GM12878 (cell line): ENCODE data around the gene TWF1. TPM values are rescaled to one million over a fixed set of nuclear protein-coding genes. Genes with fewer than 3 reads are reported as not detected.
A peak's percentile ranks its signal among the peaks of the same experiment; 100 is the strongest.

ENCODE experiments used
- ATAC-seq: fragments of 200-7000 bp; cut with Tn5 transposase; 3 replicates; pipeline ENCODE4 v1.9.1; 2020; ENCODE audit warnings: mild to moderate bottlenecking, moderate library complexity
- BruUV-seq: library from RNA; stranded (reverse); fragments of 400-500 nt; replicated peaks from 2 replicates; lab custom pipeline; 2021; lab: Mats Ljungman, UMichigan
- CTCF ChIA-PET: fragments of 300-600 bp; sonication (Branson Sonifier 250); formaldehyde crosslinking; extraction: SDS; loops from one replicate; lab custom pipeline; 2021; ENCODE audit warnings: inconsistent platforms; lab: Yijun Ruan, JAX
- POLR2A ChIA-PET: fragments of 350-600 bp; formaldehyde crosslinking; extraction: SDS; loops from one replicate; lab custom pipeline; 2021; ENCODE audit warnings: inconsistent platforms; lab: Charles Lee
- RAD21 ChIA-PET: fragments of 300-600 bp; sonication (Branson Sonifier 250); formaldehyde crosslinking; loops from one replicate; lab custom pipeline; 2023; ENCODE audit warnings: antibody characterized with exemption; ENCODE audit not compliant: unreplicated experiment; lab: Charles Lee
- SMC1A ChIA-PET: fragments of 300-600 bp; sonication (Branson Sonifier 250); formaldehyde crosslinking; loops from one replicate; lab custom pipeline; 2023; ENCODE audit not compliant: unreplicated experiment, uncharacterized antibody; lab: Charles Lee
- DNase-seq: peaks from one replicate; pipeline ENCODE4 v3.0.0-alpha.2; 2011; ENCODE audit warnings: low read depth, low spot score
- FAIRE-seq: peaks from 3 replicates; lab custom pipeline; 2011; peaks lifted over from hg19 to GRCh38; lab: Jason Lieb, UNC
- H2AFZ ChIP-seq: 2 replicates; pipeline ENCODE4 v1.6.0; 2011; ENCODE audit warnings: low read depth, low read length, control low read depth; ENCODE audit not compliant: control insufficient read depth
- H3K27ac ChIP-seq: 2 replicates; pipeline ENCODE4 v1.5.1; 2011; ENCODE audit warnings: control low read depth; ENCODE audit not compliant: control insufficient read depth, insufficient read depth
- H3K27me3 ChIP-seq, 2 experiments: replicated peaks in 1 of 2; 2 replicates each; pipeline versions ENCODE4 v1.6.0 to v1.6.1; 2011; ENCODE audit warnings: low read length in 1 of 2; ENCODE audit not compliant: control insufficient read depth in 2 of 2, insufficient read depth in 2 of 2
- H3K36me3 ChIP-seq, 2 experiments: 2 replicates each; pipeline ENCODE4 v1.5.1; 2011; ENCODE audit warnings: low read length in 1 of 2; ENCODE audit not compliant: control insufficient read depth in 2 of 2, insufficient read depth in 2 of 2
- H3K4me1 ChIP-seq: 2 replicates; pipeline ENCODE4 v1.6.1; 2011; ENCODE audit warnings: mild to moderate bottlenecking, low read length, moderate library complexity, mixed read lengths; ENCODE audit not compliant: control insufficient read depth, insufficient read depth
- H3K4me2 ChIP-seq: 2 replicates; pipeline ENCODE4 v1.6.0; 2011; ENCODE audit warnings: control low read depth; ENCODE audit not compliant: control insufficient read depth, insufficient read depth
- H3K4me3 ChIP-seq: fragments of 200-600 bp; sonication (generic); 2 replicates; pipeline ENCODE4 v1.5.1; 2016
- H3K79me2 ChIP-seq: 2 replicates; pipeline ENCODE4 v1.6.0; 2011; ENCODE audit warnings: low read length; ENCODE audit not compliant: control insufficient read depth, insufficient read depth
- H3K9ac ChIP-seq: 2 replicates; pipeline ENCODE4 v1.8.0; 2011; ENCODE audit warnings: low read length, control low read depth, mixed read lengths; ENCODE audit not compliant: control insufficient read depth, insufficient read depth
- H3K9me3 ChIP-seq: replicated peaks from 3 replicates; pipeline ENCODE4 v1.5.1; 2011; ENCODE audit warnings: mild to moderate bottlenecking, low read length; ENCODE audit not compliant: control insufficient read depth, insufficient read depth
- H4K20me1 ChIP-seq: 2 replicates; pipeline ENCODE4 v1.6.0; 2011; ENCODE audit not compliant: control insufficient read depth, insufficient read depth
- CEBPB ChIP-seq, 2 experiments: fragments of 150-350 bp in 1 of 2; IDR thresholded peaks; 2 replicates each; pipeline ENCODE4 v1.6.1; 2012 to 2014; ENCODE audit warnings: low read depth in 2 of 2, low read length in 2 of 2, borderline replicate concordance in 1 of 2, inconsistent platforms in 1 of 2
- DPF2 ChIP-seq: fragments of 450-650 bp; IDR thresholded peaks from 2 replicates; pipeline ENCODE4 v1.6.1; 2017; ENCODE audit warnings: mild to moderate bottlenecking
- EED ChIP-seq: sonication (generic); IDR thresholded peaks from 2 replicates; pipeline ENCODE4 v1.6.1; 2016; ENCODE audit warnings: antibody characterized with exemption, low read depth
- MEF2A ChIP-seq: IDR thresholded peaks from 2 replicates; pipeline ENCODE4 v1.6.1; 2011; ENCODE audit warnings: low read depth, mild to moderate bottlenecking, low read length, moderate library complexity; ENCODE audit not compliant: insufficient read depth
- MXI1 ChIP-seq: fragments of 150-350 bp; IDR thresholded peaks from 2 replicates; pipeline ENCODE4 v1.6.1; 2011; ENCODE audit warnings: low read depth, mild to moderate bottlenecking, inconsistent platforms, low read length, improper control_type of control experiment
- NFYB ChIP-seq: IDR thresholded peaks from 2 replicates; pipeline ENCODE4 v1.6.1; 2011; ENCODE audit warnings: low read depth, mild to moderate bottlenecking, low read length, improper control_type of control experiment, moderate library complexity; ENCODE audit not compliant: insufficient read depth
- POLR2AphosphoS2 ChIP-seq: IDR thresholded peaks from 2 replicates; pipeline ENCODE4 v1.6.1; 2011; ENCODE audit warnings: low read depth, mild to moderate bottlenecking, low read length, improper control_type of control experiment, moderate library complexity
- SIN3A ChIP-seq: IDR thresholded peaks from 2 replicates; pipeline ENCODE4 v1.6.1; 2012; ENCODE audit warnings: low read depth, low read length, improper control_type of control experiment
- SIX5 ChIP-seq: IDR thresholded peaks from 2 replicates; pipeline ENCODE4 v1.6.1; 2011; ENCODE audit warnings: mild to moderate bottlenecking, low read depth, low read length, moderate library complexity; ENCODE audit not compliant: severe bottlenecking
- SMAD5 ChIP-seq: IDR thresholded peaks from 2 replicates; pipeline ENCODE4 v1.6.1; 2016; ENCODE audit warnings: antibody characterized with exemption, low read depth
- SMC3 ChIP-seq: IDR thresholded peaks from 2 replicates; pipeline ENCODE4 v1.6.1; 2011; ENCODE audit warnings: low read length, improper control_type of control experiment, borderline replicate concordance
- SRF ChIP-seq, 2 experiments: IDR thresholded peaks; 2 replicates each; pipeline ENCODE4 v1.6.1; 2011; ENCODE audit warnings: low read depth in 2 of 2, low read length in 2 of 2, mild to moderate bottlenecking in 1 of 2, moderate library complexity in 1 of 2
- TAF1 ChIP-seq: IDR thresholded peaks from 2 replicates; pipeline ENCODE4 v1.6.1; 2011; ENCODE audit warnings: mild to moderate bottlenecking, low read depth, low read length, borderline replicate concordance
- TCF7 ChIP-seq: IDR thresholded peaks from 2 replicates; pipeline ENCODE4 v1.6.1; 2014; ENCODE audit warnings: antibody characterized with exemption, borderline replicate concordance
- YY1 ChIP-seq: IDR thresholded peaks from 2 replicates; pipeline ENCODE4 v1.6.1; 2011; ENCODE audit warnings: low read depth, mild to moderate bottlenecking, low read length
- WGBS: methylation state at CpG from one replicate; pipeline ENCODE4 v1.1.6; 2016; ENCODE audit warnings: low lambda C conversion rate; ENCODE audit not compliant: insufficient replicate concordance, insufficient coverage; ENCODE audit errors: missing lambda C conversion rate; 5-methylcytosine and 5-hydroxymethylcytosine counted together
- in situ Hi-C: fragments of 300-500 bp; cut with MboI; formaldehyde crosslinking; loops from 9 replicates; pipeline ENCODE4 v1.14.3; 2018; ENCODE audit warnings: mixed read lengths
- intact Hi-C: fragments of 100-400 bp; cut with micrococcal nuclease; formaldehyde crosslinking; loops from one replicate; pipeline ENCODE4 v1.14.2; 2022; ENCODE audit not compliant: unreplicated experiment
- polyA plus RNA-seq, 11 experiments: library from polyadenylated mRNA; depleted of rRNA in 4 of 11; unstranded in 6 of 11; stranded (reverse) in 5 of 11; fragments of >200 nt; fragmentation: Nextera tagmentation in 4 of 11; fragmentation: Illumina TruSeq in 1 of 11; extraction: Ambion mirVana in 4 of 11; extraction: Trizol in 1 of 11; gene quantifications; 1 replicate in 1 of 11; 2 replicates in 10 of 11; pipeline versions ENCODE4 v1.2.1 to v1.2.3, GENCODE V29; 2011 to 2016; ENCODE audit warnings: inconsistent platforms in 2 of 11, missing spikeins in 2 of 11, low read depth in 1 of 11
- total RNA-seq, 4 experiments: library from RNA; depleted of rRNA in 3 of 4; stranded (reverse); fragments of >200 nt in 3 of 4; fragmentation: Illumina TruSeq in 1 of 4; extraction: Trizol in 1 of 4; gene quantifications; 2 replicates each; pipeline versions ENCODE4 v1.2.1 to v1.2.3, GENCODE V29; 2013 to 2021
- TF ChIP-seq, protein P1 (sequence below): fragments of 450-650 bp; conservative IDR thresholded peaks from 2 replicates; pipeline ENCODE4 v1.6.1; 2017; ENCODE audit warnings: mild to moderate bottlenecking, moderate library complexity

Gene TWF1
- total and polyA plus RNA-seq, 10 of the 15 experiments (the other 5 are each of a cell fraction or from before 2014, with no cell fraction given), result 8.7 to 23.5 (median 18.4) TPM

DNA sequence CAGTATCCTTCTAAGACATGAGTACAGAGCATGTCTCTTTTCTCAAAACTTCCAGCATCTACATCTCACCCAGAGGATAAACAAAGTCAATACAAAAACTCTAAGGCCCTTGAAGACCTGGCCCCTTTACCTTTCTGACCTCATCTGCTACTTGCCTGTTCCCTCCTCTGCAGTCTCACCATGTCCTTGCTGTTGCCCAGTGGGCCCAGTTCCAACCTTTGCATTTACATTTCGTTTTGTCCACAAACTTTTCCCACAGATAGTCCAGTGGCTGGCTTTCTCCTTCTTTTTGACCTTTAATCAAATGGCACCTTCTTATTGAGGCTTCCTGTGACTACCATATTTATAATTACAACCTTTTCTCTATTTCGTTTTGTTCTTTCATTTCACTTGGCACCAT is 45.7 kb downstream of the TWF1 start (continued):
- TF ChIP-seq CEBPB (IDR thresholded peaks at IDR 0.05; ENCODE audit: borderline replicate concordance in 1 of 2, low read depth in 2 of 2, low read length in 2 of 2) (no peak), NFYB (no peak), MEF2A (no peak), SMC3 (no peak)

DNA sequence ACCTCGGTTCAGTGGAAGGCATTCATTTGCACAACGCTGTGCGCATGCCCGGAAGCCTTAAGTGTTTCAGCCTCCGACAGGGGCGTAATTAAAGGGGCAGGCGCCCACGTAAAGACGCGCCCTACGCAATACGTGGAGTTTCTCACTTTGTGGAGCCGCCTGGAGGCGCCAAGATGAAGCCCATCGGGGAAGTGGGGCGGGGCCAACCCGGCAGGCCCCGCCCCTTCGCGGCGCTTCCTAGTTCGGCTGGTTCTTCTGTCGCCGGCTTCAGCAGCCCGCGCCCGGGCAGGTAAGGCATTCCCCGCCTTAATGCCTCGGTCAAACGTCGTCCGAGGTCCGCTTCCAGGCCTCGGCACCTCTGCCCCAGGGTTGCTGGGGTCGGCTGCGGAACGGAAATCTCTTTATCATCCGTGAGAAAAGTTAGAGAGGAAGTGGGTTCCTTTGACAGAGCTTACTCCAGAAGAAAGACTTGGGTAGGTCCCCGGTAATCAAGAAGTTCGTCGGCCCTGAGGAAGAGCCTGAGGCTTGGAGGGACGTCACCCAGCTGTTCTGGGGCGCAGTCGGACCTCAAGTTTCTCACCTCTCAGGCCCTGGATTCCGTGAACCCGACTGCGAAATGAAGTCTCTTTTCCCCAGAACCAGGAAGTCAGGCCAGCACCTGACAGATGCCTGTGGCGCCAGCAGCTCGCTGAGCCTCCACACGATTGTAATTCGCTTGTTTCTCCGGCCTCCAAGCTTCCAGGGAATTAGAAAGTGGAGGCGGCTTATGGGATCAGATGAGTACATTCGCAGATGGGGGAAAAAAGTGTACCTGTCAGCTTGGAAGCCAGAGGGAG is 47.2 kb downstream of the TWF1 start, which contains the start of the genes IRAK4 and PUS7L:
TSS of gene IRAK4 (plus strand) at position 224 of the 836 bp plus-strand sequence. CDS start 9,161 bp downstream, outside the sequence.
TSS of gene PUS7L (minus strand) at position 63 of the 836 bp plus-strand sequence. CDS start 3,545 bp downstream, outside the sequence.
- intact Hi-C loops, result loop anchor here (5.0 kb wide), 1 partner anchor 1292 kb away; no protein-coding TSS in a partner anchor
- Histone ChIP-seq H3K4me2 (peak within 1 kb of the TSS; percentile 85), H3K9ac (peak within 1 kb of the TSS; percentile 97), H3K4me1 (0 out of 2 replicates have a peak, but pooled peaks cover 4% of the 10 kb centered on the region), H3K9me3 (no peaks in the 10 kb centered on the region), H3K36me3 (no peaks in the 10 kb centered on the region), H3K27ac (peak within 1 kb of the TSS; percentile 96), H3K4me3 (peak within 1 kb of the TSS; percentile 84), H4K20me1 (no peaks in the 10 kb centered on the region), H2AFZ (peak within 1 kb of the TSS; percentile 91), H3K79me2 (peaks cover 52% of the 10 kb centered on the region), H3K27me3 (no peaks in the 10 kb centered on the region)
- SMC1A ChIA-PET, result interaction anchor here (0.7 to 3.0 kb wide), 9 partner anchors 9 to 123 kb away, joined by 3 to 27 read pairs (median 5); partner anchors contain the start of gene TWF1
- DNase-seq, result peak; percentile 87
- 1% methylated on average over 54 of the region's 54 CpGs for WGBS
- in situ Hi-C loops, result no loop called here
- BruUV-seq, result TSS peak; percentile 67
- POLR2A ChIA-PET, result interaction anchor here (0.6 to 4.1 kb wide), 7 partner anchors 10 to 124 kb away, joined by 3 to 24 read pairs (median 3); partner anchors contain the start of gene TWF1
- peak; percentile 92 for ATAC-seq
- peak; percentile 92 for FAIRE-seq
- CTCF ChIA-PET, result interaction anchor here (0.6 to 3.1 kb wide), 18 partner anchors 9 to 612 kb away, joined by 3 to 27 read pairs (median 4); partner anchors contain the start of gene TWF1
- RAD21 ChIA-PET, result interaction anchor here (0.7 to 2.8 kb wide), 7 partner anchors 11 to 124 kb away, joined by 3 to 20 read pairs (median 3); partner anchors contain the start of gene TWF1
- TF ChIP-seq SRF (IDR thresholded peaks at IDR 0.05; ENCODE audit: low read depth in 2 of 2, low read length in 2 of 2) (peak in 1 of 2 experiments; percentile 51; a peak in 1 of 4 replicates), YY1 (0 out of 2 replicates have a peak, but pooled peaks have one; percentile 61), MXI1 (peak; percentile 44; the same call in 1 of the 2 replicates), POLR2AphosphoS2 (peak; percentile 71; the same call in 1 of the 2 replicates), EED (peak; percentile 43; the same call in 1 of the 2 replicates), TAF1 (peak; percentile 82; the same call in 1 of the 2 replicates), SMAD5 (peak; percentile 70), SIN3A (no peak), TCF7 (no peak), SIX5 (no peak), DPF2 (peak; percentile 48; the same call in 1 of the 2 replicates)
- TF ChIP-seq, protein P1, sequence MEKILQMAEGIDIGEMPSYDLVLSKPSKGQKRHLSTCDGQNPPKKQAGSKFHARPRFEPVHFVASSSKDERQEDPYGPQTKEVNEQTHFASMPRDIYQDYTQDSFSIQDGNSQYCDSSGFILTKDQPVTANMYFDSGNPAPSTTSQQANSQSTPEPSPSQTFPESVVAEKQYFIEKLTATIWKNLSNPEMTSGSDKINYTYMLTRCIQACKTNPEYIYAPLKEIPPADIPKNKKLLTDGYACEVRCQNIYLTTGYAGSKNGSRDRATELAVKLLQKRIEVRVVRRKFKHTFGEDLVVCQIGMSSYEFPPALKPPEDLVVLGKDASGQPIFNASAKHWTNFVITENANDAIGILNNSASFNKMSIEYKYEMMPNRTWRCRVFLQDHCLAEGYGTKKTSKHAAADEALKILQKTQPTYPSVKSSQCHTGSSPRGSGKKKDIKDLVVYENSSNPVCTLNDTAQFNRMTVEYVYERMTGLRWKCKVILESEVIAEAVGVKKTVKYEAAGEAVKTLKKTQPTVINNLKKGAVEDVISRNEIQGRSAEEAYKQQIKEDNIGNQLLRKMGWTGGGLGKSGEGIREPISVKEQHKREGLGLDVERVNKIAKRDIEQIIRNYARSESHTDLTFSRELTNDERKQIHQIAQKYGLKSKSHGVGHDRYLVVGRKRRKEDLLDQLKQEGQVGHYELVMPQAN, result peak; percentile 62; the same call in 1 of the 2 replicates
